Osteoblast (primary cell): ENCODE data around the gene ZFP57. TPM values are rescaled to one million over a fixed set of nuclear protein-coding genes. Genes with fewer than 3 reads are reported as not detected.

Source experiments
- DNase-seq: peaks from one replicate; pipeline ENCODE4 v3.0.0; 2011; ENCODE audit warnings: low spot score, mixed read lengths; ENCODE audit not compliant: insufficient read length; ENCODE audit errors: missing footprints
- H2AFZ ChIP-seq: 2 replicates; pipeline ENCODE4 v1.6.0; 2011; ENCODE audit warnings: mild to moderate bottlenecking, low read length
- H3K27ac ChIP-seq: 2 replicates; pipeline ENCODE4 v1.5.1; 2011; ENCODE audit warnings: mild to moderate bottlenecking, low read depth, low read length, moderate library complexity
- H3K27me3 ChIP-seq: 2 replicates; pipeline ENCODE4 v1.6.0; 2012; ENCODE audit warnings: mild to moderate bottlenecking, control low read depth, inconsistent platforms, low read length, moderate library complexity; ENCODE audit not compliant: insufficient read depth
- H3K36me3 ChIP-seq: 2 replicates; pipeline ENCODE4 v1.5.1; 2011; ENCODE audit warnings: mild to moderate bottlenecking, low read length, control low read depth, moderate library complexity; ENCODE audit not compliant: insufficient read depth
- H3K4me1 ChIP-seq: 2 replicates; pipeline ENCODE4 v1.5.1; 2011; ENCODE audit warnings: mild to moderate bottlenecking, low read length, control low read depth, moderate library complexity; ENCODE audit not compliant: insufficient read depth
- H3K4me2 ChIP-seq: 2 replicates; pipeline ENCODE4 v1.6.0; 2011; ENCODE audit warnings: mild to moderate bottlenecking, low read length; ENCODE audit not compliant: insufficient read depth
- H3K4me3 ChIP-seq: fragments of 200-600 bp; sonication (generic); 3 replicates; pipeline ENCODE4 v1.5.1; 2012; ENCODE audit warnings: mild to moderate bottlenecking, low read length, inconsistent platforms; ENCODE audit not compliant: insufficient read depth
- H3K79me2 ChIP-seq: 2 replicates; pipeline ENCODE4 v1.6.0; 2012; ENCODE audit warnings: mild to moderate bottlenecking, low read length, control low read depth, inconsistent platforms; ENCODE audit not compliant: insufficient read depth
- H3K9me3 ChIP-seq: 2 replicates; pipeline ENCODE4 v1.5.1; 2011; ENCODE audit warnings: low read depth, low read length, control low read depth
- H4K20me1 ChIP-seq: 2 replicates; pipeline ENCODE4 v1.6.0; 2012; ENCODE audit warnings: mild to moderate bottlenecking, low read length, control low read depth; ENCODE audit not compliant: insufficient read depth
- total RNA-seq: library from RNA; depleted of rRNA; stranded (reverse); fragments of >200 nt; gene quantifications from 2 replicates; pipeline ENCODE4 v1.2.3, GENCODE V29; 2012
- TF ChIP-seq, protein P1 (sequence below): IDR thresholded peaks from 2 replicates; pipeline ENCODE4 v1.5.1; 2011; ENCODE audit warnings: mild to moderate bottlenecking, low read depth, low read length, moderate library complexity; ENCODE audit errors: extremely low read depth

ZFP57 gene
- total RNA-seq, 1 donor = 0.36 TPM

GRCh38 chr6:29694637-29695036 is 13.7 kb upstream of the ZFP57 start:
- Histone ChIP-seq H3K27me3 (no peaks in the 10 kb centered on the region), H4K20me1 (no peaks in the 10 kb centered on the region), H2AFZ (no peak overlapping the region)

GRCh38 chr6:29685718-29686326 is 4.9 kb upstream of the ZFP57 start:
- Histone ChIP-seq H3K4me3 (no peak overlapping the region), H3K4me1 (no peaks in the 10 kb centered on the region)

More at GRCh38 chr6:29694637-29695036, 13.7 kb upstream of the ZFP57 start:
- no peaks in the 10 kb centered on the region for H3K9me3 ChIP-seq
- no peak overlapping the region for H3K4me2 ChIP-seq
- DNase-seq = no peak
- H3K36me3 ChIP-seq = no peaks in the 10 kb centered on the region
- no peaks in the 10 kb centered on the region for H3K4me1 ChIP-seq
- no peak overlapping the region for H3K4me3 ChIP-seq
- no peaks in the 10 kb centered on the region for H3K79me2 ChIP-seq
- TF ChIP-seq, protein P1, sequence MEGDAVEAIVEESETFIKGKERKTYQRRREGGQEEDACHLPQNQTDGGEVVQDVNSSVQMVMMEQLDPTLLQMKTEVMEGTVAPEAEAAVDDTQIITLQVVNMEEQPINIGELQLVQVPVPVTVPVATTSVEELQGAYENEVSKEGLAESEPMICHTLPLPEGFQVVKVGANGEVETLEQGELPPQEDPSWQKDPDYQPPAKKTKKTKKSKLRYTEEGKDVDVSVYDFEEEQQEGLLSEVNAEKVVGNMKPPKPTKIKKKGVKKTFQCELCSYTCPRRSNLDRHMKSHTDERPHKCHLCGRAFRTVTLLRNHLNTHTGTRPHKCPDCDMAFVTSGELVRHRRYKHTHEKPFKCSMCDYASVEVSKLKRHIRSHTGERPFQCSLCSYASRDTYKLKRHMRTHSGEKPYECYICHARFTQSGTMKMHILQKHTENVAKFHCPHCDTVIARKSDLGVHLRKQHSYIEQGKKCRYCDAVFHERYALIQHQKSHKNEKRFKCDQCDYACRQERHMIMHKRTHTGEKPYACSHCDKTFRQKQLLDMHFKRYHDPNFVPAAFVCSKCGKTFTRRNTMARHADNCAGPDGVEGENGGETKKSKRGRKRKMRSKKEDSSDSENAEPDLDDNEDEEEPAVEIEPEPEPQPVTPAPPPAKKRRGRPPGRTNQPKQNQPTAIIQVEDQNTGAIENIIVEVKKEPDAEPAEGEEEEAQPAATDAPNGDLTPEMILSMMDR = no peak
- H3K27ac ChIP-seq = no peak overlapping the region

GRCh38 chr6:29681811-29682210 is 859 bp upstream of the ZFP57 start:
- H3K4me3 ChIP-seq = no peak overlapping the region
- no peaks in the 10 kb centered on the region for H3K27me3 ChIP-seq
- H2AFZ ChIP-seq = no peak overlapping the region
- no peak overlapping the region for H3K27ac ChIP-seq
- no peaks in the 10 kb centered on the region for H3K79me2 ChIP-seq
- H3K9me3 ChIP-seq = no peaks in the 10 kb centered on the region
- H3K36me3 ChIP-seq = no peaks in the 10 kb centered on the region
- TF ChIP-seq, protein P1 = no peak
- DNase-seq = no peak
- H3K4me1 ChIP-seq = no peaks in the 10 kb centered on the region
- H3K4me2 ChIP-seq = no peak overlapping the region
- no peaks in the 10 kb centered on the region for H4K20me1 ChIP-seq

More at GRCh38 chr6:29685718-29686326, 4.9 kb upstream of the ZFP57 start:
- no peak for DNase-seq
- Histone ChIP-seq H2AFZ (no peak overlapping the region), H3K27me3 (no peaks in the 10 kb centered on the region), H3K9me3 (no peaks in the 10 kb centered on the region), H3K79me2 (no peaks in the 10 kb centered on the region), H3K27ac (no peak overlapping the region), H4K20me1 (no peaks in the 10 kb centered on the region), H3K4me2 (no peak overlapping the region), H3K36me3 (no peaks in the 10 kb centered on the region)
- TF ChIP-seq, protein P1 = no peak

DNA sequence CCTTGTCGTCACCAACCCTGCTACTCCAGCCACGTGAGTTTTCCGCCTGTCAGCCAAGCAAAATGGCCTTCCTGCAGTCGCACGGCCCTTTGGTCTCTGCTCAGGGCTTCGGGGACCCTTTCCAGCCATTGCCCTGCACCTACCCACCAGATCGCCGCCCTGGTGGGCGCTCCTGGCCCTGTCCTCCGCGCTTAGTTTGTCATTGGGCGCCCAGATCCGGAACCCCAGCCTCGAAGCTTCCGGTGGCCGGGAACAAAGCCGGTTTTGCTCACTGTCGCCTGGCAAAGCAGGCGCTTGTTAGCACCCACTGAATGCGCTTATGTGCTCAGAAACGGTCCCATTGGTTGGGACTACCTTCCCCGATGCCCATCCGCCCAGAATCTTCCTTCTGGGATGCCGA is 536 bp downstream of the ZFP57 start:
- no peaks in the 10 kb centered on the region for H4K20me1 ChIP-seq
- H3K27ac ChIP-seq = no peak overlapping the region
- no peaks in the 10 kb centered on the region for H3K9me3 ChIP-seq
- TF ChIP-seq, protein P1 = no peak
- H2AFZ ChIP-seq = no peak overlapping the region
- DNase-seq = no peak
- H3K36me3 ChIP-seq = no peaks in the 10 kb centered on the region
- H3K4me1 ChIP-seq = no peaks in the 10 kb centered on the region
- no peaks in the 10 kb centered on the region for H3K79me2 ChIP-seq
- H3K4me2 ChIP-seq = no peak overlapping the region
- H3K4me3 ChIP-seq = no peak overlapping the region
- no peaks in the 10 kb centered on the region for H3K27me3 ChIP-seq
